ENCODE results near the gene KIF16B. TPM values are rescaled to one million over a fixed set of nuclear protein-coding genes. Genes with fewer than 3 reads are reported as not detected.

KIF16B gene
- total and polyA plus RNA-seq, 2 donors (not counting 3 experiments of a cell fraction or from before 2014, with no cell fraction given), result 2.9 to 8.8 TPM

GRCh38 chr20:16244892-16245291 lies 328.4 kb downstream of the KIF16B start:
- Histone ChIP-seq H3K36me3 (ENCODE audit: control insufficient read depth in 2 of 2, extremely low read depth in 1 of 2, insufficient read depth in 2 of 2, low read length in 2 of 2) (no peaks in the 10 kb centered on the region), H3K79me2 (ENCODE audit: control insufficient read depth, insufficient read depth, low read length) (no peaks in the 10 kb centered on the region), H3K27me3 (ENCODE audit: control insufficient read depth in 2 of 2, insufficient read depth in 2 of 2, low read length in 2 of 2) (no peaks in the 10 kb centered on the region), H3K4me3 (replicated peaks in 1 of 3; ENCODE audit: insufficient read depth in 1 of 3, low read depth in 1 of 3, low read length in 3 of 3) (no peak overlapping the region), H3K9ac (replicated peaks; ENCODE audit: extremely low read depth, insufficient read depth, low read length) (no peak overlapping the region), H3K4me2 (ENCODE audit: insufficient read depth, low read length) (no peak overlapping the region), H3K4me1 (ENCODE audit: control insufficient read depth, extremely low read depth, insufficient read depth, low read length) (no peaks in the 10 kb centered on the region), H3K9me1 (replicated peaks; ENCODE audit: control insufficient read depth, extremely low read depth, insufficient read depth, low read length) (no peaks in the 10 kb centered on the region), H4K20me1 (replicated peaks; ENCODE audit: control insufficient read depth, extremely low read depth, insufficient read depth, low read length) (no peaks in the 10 kb centered on the region), H2AFZ (ENCODE audit: low read depth, low read length) (no peak overlapping the region), H3K27ac (ENCODE audit: insufficient read depth, low read depth, low read length) (no peak overlapping the region), H3K9me3 (replicated peaks; ENCODE audit: control insufficient read depth, insufficient read depth, low read length) (peaks cover 2% of the 10 kb centered on the region)
- no peak for DNase-seq (ENCODE audit: low read depth, low spot score)
- BruUV-seq (replicated peaks), result no TSS peak
- TF ChIP-seq POLR2A (IDR thresholded peaks at IDR 0.05; ENCODE audit: low read depth, low read length), result no peak
- no peak for TF ChIP-seq MYC (IDR thresholded peaks at IDR 0.05; ENCODE audit: low read depth, low read length)
- ChIA-PET POLR2A (no interaction called here), CTCF (no interaction called here)
- FAIRE-seq, result no peak
- intact Hi-C loops (cut with micrococcal nuclease), result no loop called here
- dilution Hi-C loops (cut with MboI; ENCODE audit: extremely low pct_ligation_motif_present, low sequenced_read_pairs), result no loop called here

DNA sequence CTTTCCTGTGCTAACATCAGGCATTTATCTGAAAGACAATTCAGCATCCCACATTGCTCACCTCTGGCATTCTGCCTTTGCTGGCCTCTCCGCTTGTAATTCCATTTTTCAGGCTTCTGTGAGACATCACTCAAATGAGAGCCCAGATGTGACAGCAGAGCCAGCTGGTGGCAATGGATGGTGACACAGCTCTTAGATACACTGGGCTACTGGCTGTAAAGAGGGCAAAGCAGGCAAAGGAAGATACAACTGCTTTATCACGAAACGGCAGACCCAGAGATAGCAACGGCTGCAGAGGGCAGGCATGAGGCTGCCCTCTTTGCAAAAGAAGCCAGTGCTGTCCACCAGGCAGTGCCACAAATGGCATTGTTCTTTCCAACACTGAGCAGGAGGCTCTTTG lies 329.8 kb downstream of the KIF16B start:
- Histone ChIP-seq H3K9me3 (replicated peaks; ENCODE audit: control insufficient read depth, insufficient read depth, low read length) (peaks cover 2% of the 10 kb centered on the region), H3K4me3 (replicated peaks in 1 of 3; ENCODE audit: insufficient read depth in 1 of 3, low read depth in 1 of 3, low read length in 3 of 3) (no peak overlapping the region), H3K9ac (replicated peaks; ENCODE audit: extremely low read depth, insufficient read depth, low read length) (no peak overlapping the region), H3K4me2 (ENCODE audit: insufficient read depth, low read length) (no peak overlapping the region), H2AFZ (ENCODE audit: low read depth, low read length) (no peak overlapping the region), H3K36me3 (ENCODE audit: control insufficient read depth in 2 of 2, extremely low read depth in 1 of 2, insufficient read depth in 2 of 2, low read length in 2 of 2) (no peaks in the 10 kb centered on the region), H3K4me1 (ENCODE audit: control insufficient read depth, extremely low read depth, insufficient read depth, low read length) (no peaks in the 10 kb centered on the region), H3K27me3 (ENCODE audit: control insufficient read depth in 2 of 2, insufficient read depth in 2 of 2, low read length in 2 of 2) (no peaks in the 10 kb centered on the region), H3K27ac (ENCODE audit: insufficient read depth, low read depth, low read length) (no peak overlapping the region), H3K79me2 (ENCODE audit: control insufficient read depth, insufficient read depth, low read length) (no peaks in the 10 kb centered on the region), H4K20me1 (replicated peaks; ENCODE audit: control insufficient read depth, extremely low read depth, insufficient read depth, low read length) (no peaks in the 10 kb centered on the region), H3K9me1 (replicated peaks; ENCODE audit: control insufficient read depth, extremely low read depth, insufficient read depth, low read length) (no peaks in the 10 kb centered on the region)
- intact Hi-C loops (cut with micrococcal nuclease) (no loop called here), dilution Hi-C loops (cut with MboI; ENCODE audit: extremely low pct_ligation_motif_present, low sequenced_read_pairs) (no loop called here)
- TF ChIP-seq FOS (IDR thresholded peaks at IDR 0.05; ENCODE audit: borderline replicate concordance, insufficient read depth, low read length) (no peak), MYC (IDR thresholded peaks at IDR 0.05; ENCODE audit: low read depth, low read length) (no peak), EZH2 (IDR thresholded peaks at IDR 0.05; ENCODE audit: borderline replicate concordance, low read depth, low read length, severe bottlenecking) (no peak), POLR2A (IDR thresholded peaks at IDR 0.05; ENCODE audit: low read depth, low read length) (no peak), GATA2 (IDR thresholded peaks at IDR 0.05; ENCODE audit: insufficient read depth, insufficient read length, low read depth, low read length) (no peak), MAX (IDR thresholded peaks at IDR 0.05; ENCODE audit: insufficient read depth, insufficient read length) (no peak), JUN (IDR thresholded peaks at IDR 0.05; ENCODE audit: borderline replicate concordance, insufficient read depth, insufficient read length, low read depth) (no peak), CTCF (IDR thresholded peaks at IDR 0.05; ENCODE audit: extremely low read depth in 1 of 2, insufficient read depth in 1 of 2, low read depth in 1 of 2, low read length in 2 of 2) (no peak), POLR2AphosphoS5 (IDR thresholded peaks at IDR 0.05; ENCODE audit: insufficient read depth, low read depth, low read length) (no peak)
- FAIRE-seq (no peak), DNase-seq (ENCODE audit: low read depth, low spot score) (no peak)
- CTCF ChIA-PET, result no interaction called here
- BruUV-seq (replicated peaks), result no TSS peak
- POLR2A ChIA-PET, result no interaction called here
